ENCODE measurements around the gene CYTH1.

- TF ChIP-seq MEF2A (IDR thresholded peaks at IDR 0.05; ENCODE audit: borderline replicate concordance, low read depth) (no peak), JUND (IDR thresholded peaks at IDR 0.05) (no peak), MXI1 (IDR thresholded peaks at IDR 0.05; ENCODE audit: low read depth, low read length) (no peak), CTCF (IDR thresholded peaks at IDR 0.05) (no peak), EP300 (IDR thresholded peaks at IDR 0.05; ENCODE audit: borderline replicate concordance in 1 of 2, low read depth in 1 of 2, low read length in 1 of 2) (no peak), RAD21 (IDR thresholded peaks at IDR 0.05; ENCODE audit: low read length) (no peak), EZH2phosphoT487 (IDR thresholded peaks at IDR 0.05; ENCODE audit: borderline replicate concordance, low read depth) (no peak), TCF12 (IDR thresholded peaks at IDR 0.05) (no peak), TAF1 (IDR thresholded peaks at IDR 0.05; ENCODE audit: borderline replicate concordance, low read depth, low read length) (no peak), RFX5 (IDR thresholded peaks at IDR 0.05; ENCODE audit: low read length) (no peak), CHD2 (IDR thresholded peaks at IDR 0.05; ENCODE audit: low read length, partially characterized antibody) (no peak)
- TF ChIP-seq, protein P1, sequence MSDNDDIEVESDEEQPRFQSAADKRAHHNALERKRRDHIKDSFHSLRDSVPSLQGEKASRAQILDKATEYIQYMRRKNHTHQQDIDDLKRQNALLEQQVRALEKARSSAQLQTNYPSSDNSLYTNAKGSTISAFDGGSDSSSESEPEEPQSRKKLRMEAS (IDR thresholded peaks at IDR 0.05; ENCODE audit: low read depth): no peak
- TF ChIP-seq, protein P2, sequence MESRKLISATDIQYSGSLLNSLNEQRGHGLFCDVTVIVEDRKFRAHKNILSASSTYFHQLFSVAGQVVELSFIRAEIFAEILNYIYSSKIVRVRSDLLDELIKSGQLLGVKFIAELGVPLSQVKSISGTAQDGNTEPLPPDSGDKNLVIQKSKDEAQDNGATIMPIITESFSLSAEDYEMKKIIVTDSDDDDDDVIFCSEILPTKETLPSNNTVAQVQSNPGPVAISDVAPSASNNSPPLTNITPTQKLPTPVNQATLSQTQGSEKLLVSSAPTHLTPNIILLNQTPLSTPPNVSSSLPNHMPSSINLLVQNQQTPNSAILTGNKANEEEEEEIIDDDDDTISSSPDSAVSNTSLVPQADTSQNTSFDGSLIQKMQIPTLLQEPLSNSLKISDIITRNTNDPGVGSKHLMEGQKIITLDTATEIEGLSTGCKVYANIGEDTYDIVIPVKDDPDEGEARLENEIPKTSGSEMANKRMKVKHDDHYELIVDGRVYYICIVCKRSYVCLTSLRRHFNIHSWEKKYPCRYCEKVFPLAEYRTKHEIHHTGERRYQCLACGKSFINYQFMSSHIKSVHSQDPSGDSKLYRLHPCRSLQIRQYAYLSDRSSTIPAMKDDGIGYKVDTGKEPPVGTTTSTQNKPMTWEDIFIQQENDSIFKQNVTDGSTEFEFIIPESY (IDR thresholded peaks at IDR 0.05; ENCODE audit: borderline replicate concordance, low read depth): no peak
- TF ChIP-seq, protein P3, sequence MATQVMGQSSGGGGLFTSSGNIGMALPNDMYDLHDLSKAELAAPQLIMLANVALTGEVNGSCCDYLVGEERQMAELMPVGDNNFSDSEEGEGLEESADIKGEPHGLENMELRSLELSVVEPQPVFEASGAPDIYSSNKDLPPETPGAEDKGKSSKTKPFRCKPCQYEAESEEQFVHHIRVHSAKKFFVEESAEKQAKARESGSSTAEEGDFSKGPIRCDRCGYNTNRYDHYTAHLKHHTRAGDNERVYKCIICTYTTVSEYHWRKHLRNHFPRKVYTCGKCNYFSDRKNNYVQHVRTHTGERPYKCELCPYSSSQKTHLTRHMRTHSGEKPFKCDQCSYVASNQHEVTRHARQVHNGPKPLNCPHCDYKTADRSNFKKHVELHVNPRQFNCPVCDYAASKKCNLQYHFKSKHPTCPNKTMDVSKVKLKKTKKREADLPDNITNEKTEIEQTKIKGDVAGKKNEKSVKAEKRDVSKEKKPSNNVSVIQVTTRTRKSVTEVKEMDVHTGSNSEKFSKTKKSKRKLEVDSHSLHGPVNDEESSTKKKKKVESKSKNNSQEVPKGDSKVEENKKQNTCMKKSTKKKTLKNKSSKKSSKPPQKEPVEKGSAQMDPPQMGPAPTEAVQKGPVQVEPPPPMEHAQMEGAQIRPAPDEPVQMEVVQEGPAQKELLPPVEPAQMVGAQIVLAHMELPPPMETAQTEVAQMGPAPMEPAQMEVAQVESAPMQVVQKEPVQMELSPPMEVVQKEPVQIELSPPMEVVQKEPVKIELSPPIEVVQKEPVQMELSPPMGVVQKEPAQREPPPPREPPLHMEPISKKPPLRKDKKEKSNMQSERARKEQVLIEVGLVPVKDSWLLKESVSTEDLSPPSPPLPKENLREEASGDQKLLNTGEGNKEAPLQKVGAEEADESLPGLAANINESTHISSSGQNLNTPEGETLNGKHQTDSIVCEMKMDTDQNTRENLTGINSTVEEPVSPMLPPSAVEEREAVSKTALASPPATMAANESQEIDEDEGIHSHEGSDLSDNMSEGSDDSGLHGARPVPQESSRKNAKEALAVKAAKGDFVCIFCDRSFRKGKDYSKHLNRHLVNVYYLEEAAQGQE (IDR thresholded peaks at IDR 0.05; ENCODE audit: low read depth, low read length): no peak
Measured at GRCh38 chr17:78748048-78748729, 33.9 kb downstream of the CYTH1 start.
